ENCODE results near the gene CREBRF. TPM values are rescaled to one million over a fixed set of nuclear protein-coding genes. Genes with fewer than 3 reads are reported as not detected.

The CREBRF gene
- total and polyA plus RNA-seq, 12 donors = 5.3 to 38.2 (median 20.8) TPM

- Histone ChIP-seq H3K36me3 (replicated peaks in 1 of 2) (no peaks in the 10 kb centered on the region), H3K4me1 (replicated peaks in 1 of 2) (peaks cover 0 to 28% of the 10 kb centered on the region in 2 donors), H3K4me3 (no peak overlapping the region), H3K27me3 (no peaks in the 10 kb centered on the region), H3K9me3 (replicated peaks in 1 of 3) (peaks cover 0 to 7% (median 0%) of the 10 kb centered on the region in 3 donors), H3K27ac (peak overlapping the region in 1 of 5 donors; percentile 26)
- 88 to 96% (median 93%) methylated on average over 1 of the region's 1 CpG for WGBS, 4 donors
- intact Hi-C loops (cut with DNase I) = no loop called here
- no peak for DNase-seq
- TF ChIP-seq CTCF (IDR thresholded peaks at IDR 0.05) (no peak), POLR2A (IDR thresholded peaks at IDR 0.05) (no peak)
These were observed 43.3 kb downstream of the CREBRF start for GRCh38 chr5:173099461-173099860.

GRCh38 chr5:173101245-173101644, 45.1 kb downstream of the CREBRF start:
- no peak for DNase-seq
- Histone ChIP-seq H3K4me1 (replicated peaks in 1 of 2) (peaks cover 0 to 23% of the 10 kb centered on the region in 2 donors), H3K27ac (no peak overlapping the region), H3K27me3 (no peaks in the 10 kb centered on the region), H3K4me3 (no peak overlapping the region), H3K9me3 (replicated peaks in 1 of 3) (peaks cover 0 to 7% (median 0%) of the 10 kb centered on the region in 3 donors), H3K36me3 (replicated peaks in 1 of 2) (no peaks in the 10 kb centered on the region)
- 89 to 96% (median 95%) methylated on average over 2 of the region's 2 CpGs for WGBS, 4 donors
- TF ChIP-seq CTCF (IDR thresholded peaks at IDR 0.05) (no peak), POLR2A (IDR thresholded peaks at IDR 0.05) (no peak)
- intact Hi-C loops (cut with DNase I) = no loop called here

- TF ChIP-seq POLR2A (IDR thresholded peaks at IDR 0.05) = no peak
- no peak for TF ChIP-seq CTCF (IDR thresholded peaks at IDR 0.05)
- Histone ChIP-seq H3K27me3 (no peaks in the 10 kb centered on the region), H3K36me3 (replicated peaks in 1 of 2) (peaks cover 0 to 2% of the 10 kb centered on the region in 2 donors), H3K27ac (no peak overlapping the region), H3K9me3 (replicated peaks in 1 of 3) (peaks cover 0 to 7% (median 0%) of the 10 kb centered on the region in 3 donors), H3K4me1 (replicated peaks in 1 of 2) (peaks cover 0 to 9% of the 10 kb centered on the region in 2 donors), H3K4me3 (no peak overlapping the region)
- intact Hi-C loops (cut with DNase I) = no loop called here
- 63 to 71% (median 68%) methylated on average over 1 of the region's 1 CpG for WGBS, 4 donors
- DNase-seq = no peak
These were observed 47.3 kb downstream of the CREBRF start for GRCh38 chr5:173103411-173103810.

- Histone ChIP-seq H3K4me1 (replicated peaks in 1 of 2) (no peaks in the 10 kb centered on the region), H3K9me3 (replicated peaks in 1 of 3) (no peaks in the 10 kb centered on the region), H3K4me3 (no peak overlapping the region), H3K27me3 (no peaks in the 10 kb centered on the region), H3K36me3 (replicated peaks in 1 of 2) (peaks cover 0 to 43% of the 10 kb centered on the region in 2 donors), H3K27ac (no peak overlapping the region)
- DNase-seq = no peak
- WGBS, 4 donors = 68 to 81% (median 72%) methylated on average over 3 of the region's 3 CpGs
- intact Hi-C loops (cut with DNase I) = no loop called here
- no peak for TF ChIP-seq CTCF (IDR thresholded peaks at IDR 0.05)
These were observed 52.8 kb downstream of the CREBRF start for GRCh38 chr5:173108914-173109313.

Data from adrenal gland (tissue), 12 donors.